DMS79 treated with DMSO at 0.1 percent for 48 hours (cell line): ENCODE results near the gene LMF1.
"Not testable (repeated sequence)": the region's sequence is repeated elsewhere in the genome, so short reads cannot be mapped to it uniquely, and the experiment has no call there.

Experiments used
- DNase-seq: peaks from one replicate; lab custom pipeline; 2025; lab: John Stamatoyannopoulos, UW

Gene LMF1

GRCh38 chr16:948767-949166, 22.0 kb downstream of the LMF1 start:
- not testable (repeated sequence) for DNase-seq

- DNase-seq: not testable (repeated sequence)
Observed at GRCh38 chr16:947922-948303, 22.9 kb downstream of the LMF1 start.

DNA sequence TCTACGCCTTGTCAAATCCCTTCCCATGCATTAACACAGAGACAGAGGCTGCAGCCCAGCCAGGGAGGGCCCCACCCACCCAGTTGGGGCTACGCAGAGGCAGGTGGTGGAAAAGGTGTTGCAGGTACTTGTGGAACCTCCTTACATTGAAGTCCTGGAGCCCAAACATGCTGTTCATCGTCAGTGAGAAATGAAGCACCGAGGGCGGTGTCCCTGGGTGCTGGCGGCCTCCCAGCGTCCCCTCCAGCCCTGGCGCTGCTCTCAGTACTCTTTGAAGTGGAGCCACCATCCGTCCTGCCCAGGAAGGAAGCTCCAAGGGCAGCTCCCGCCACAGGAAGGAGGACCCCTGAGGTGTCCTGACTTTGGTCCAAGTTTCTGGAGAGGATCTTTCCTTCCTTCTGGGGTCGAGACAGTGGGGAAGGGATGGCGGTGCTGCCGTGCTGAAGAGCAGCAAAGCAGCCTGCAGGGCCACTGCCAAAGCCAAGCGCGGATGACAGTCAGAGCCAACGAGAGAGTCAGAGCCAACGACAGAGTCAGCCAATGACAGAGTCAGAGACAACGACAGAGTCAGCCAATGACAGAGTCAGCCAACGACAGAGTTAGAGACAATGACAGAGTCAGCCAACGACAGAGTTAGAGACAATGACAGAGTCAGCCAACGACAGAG, 23.4 kb downstream of the LMF1 start:
- DNase-seq: peak; percentile 51

GRCh38 chr16:946048-946395, 24.8 kb downstream of the LMF1 start:
- no peak for DNase-seq

DNA sequence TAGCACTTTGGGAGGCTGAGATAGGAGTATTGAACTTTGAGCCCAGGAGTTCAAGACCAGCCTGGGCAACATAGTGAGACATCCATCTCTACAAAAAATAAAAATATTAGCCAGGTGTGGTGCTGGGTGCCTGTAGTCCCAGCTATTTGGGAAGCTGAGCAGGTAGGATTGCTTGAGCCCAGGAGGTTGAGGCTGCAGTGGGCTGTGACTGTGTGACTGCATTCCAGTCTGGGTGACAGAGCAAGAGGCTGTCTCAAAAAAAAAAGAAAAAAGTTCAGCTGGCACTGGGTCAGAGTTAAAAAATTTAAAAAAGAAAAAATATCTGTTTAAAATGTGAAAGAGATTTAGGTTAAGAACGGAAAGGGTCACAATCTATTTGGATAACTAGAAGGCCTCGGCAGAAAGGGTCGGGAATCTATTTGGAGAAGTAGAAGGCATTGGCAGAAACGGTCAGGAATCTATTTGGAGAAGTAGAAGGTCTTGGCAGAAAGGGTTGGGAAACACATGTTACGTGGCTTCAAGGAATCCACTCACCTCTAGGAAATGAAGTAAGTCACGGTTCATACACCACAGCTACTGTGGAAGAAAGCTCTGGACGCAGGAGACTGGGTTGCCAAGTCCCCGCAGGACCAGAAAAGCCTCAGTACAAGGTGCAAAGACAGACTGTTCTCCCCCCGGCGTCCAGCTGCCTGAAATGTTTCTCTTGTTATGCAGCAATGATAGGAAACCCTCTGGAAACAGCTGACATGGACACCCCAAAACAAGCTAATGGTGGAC, 25.3 kb downstream of the LMF1 start:
- DNase-seq: no peak

- no peak for DNase-seq
Observed at GRCh38 chr16:943971-944370, 26.8 kb downstream of the LMF1 start.

- no peak for DNase-seq
Observed at GRCh38 chr16:942436-943060, 28.2 kb downstream of the LMF1 start.

GRCh38 chr16:939941-940340, 30.8 kb downstream of the LMF1 start:
- DNase-seq: no peak

DNA sequence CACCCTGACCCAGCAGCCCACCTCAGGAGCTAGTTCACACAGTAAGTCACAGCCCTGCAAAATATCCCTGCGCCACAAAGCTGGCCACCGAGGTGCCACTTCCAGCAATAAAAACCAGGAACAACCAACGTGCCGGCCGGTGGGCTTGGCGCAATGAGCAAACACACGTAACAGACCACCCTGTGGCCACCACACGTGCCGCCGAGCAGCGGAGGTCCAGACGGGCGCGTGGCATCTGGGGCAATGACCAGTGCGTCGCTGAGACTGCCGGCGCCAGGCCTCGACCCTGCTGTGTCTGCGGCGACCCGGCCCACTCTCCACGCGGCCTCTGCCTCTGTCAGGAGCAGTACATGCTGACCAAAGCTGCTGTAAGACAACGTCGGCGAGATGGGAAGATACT, 31.5 kb downstream of the LMF1 start:
- no peak for DNase-seq

DNA sequence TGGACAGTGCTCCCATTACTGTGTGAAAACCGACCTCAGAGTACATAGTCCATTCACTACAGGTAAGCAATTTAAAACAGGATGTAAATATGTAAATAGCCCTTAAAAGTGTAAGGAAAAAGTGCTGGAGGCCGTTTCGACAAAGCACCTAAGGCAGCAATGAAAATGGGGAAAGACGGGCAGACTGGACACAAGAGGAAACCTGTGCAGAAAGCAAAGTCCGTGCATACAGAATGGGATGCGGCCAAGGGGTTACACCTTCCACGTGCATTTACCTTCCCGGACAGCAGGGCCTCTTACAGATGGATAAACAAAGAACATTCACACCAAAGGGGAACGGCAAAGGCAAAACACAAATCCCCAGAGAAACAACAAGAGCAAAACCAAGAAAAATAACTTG, 32.0 kb downstream of the LMF1 start:
- DNase-seq: no peak

DNA sequence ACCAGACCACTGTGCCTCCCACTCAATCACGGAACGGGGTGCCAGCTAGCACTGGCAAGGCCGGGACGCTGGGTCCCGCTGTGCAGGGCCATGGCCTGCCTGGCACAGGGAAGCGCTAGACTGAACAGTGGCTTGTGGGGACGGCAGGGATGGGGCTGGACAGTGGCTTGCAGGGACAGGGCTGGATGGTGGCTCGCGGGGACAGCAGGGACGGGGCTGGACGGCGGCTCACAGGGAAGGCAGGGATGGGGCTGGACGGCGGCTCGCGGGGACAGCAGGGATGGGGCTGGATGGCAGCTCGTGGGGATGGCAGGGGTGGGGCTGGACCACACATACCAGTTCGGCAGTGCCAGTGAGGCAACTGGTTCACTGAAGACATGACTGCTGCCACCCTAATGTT, 32.6 kb downstream of the LMF1 start:
- DNase-seq: no peak

- DNase-seq: no peak
Observed at GRCh38 chr16:937723-938122, 33.1 kb downstream of the LMF1 start.

- DNase-seq: no peak
Observed at GRCh38 chr16:937311-937710, 33.5 kb downstream of the LMF1 start.

- no peak for DNase-seq
Observed at GRCh38 chr16:935684-936083, 35.1 kb downstream of the LMF1 start.

DNA sequence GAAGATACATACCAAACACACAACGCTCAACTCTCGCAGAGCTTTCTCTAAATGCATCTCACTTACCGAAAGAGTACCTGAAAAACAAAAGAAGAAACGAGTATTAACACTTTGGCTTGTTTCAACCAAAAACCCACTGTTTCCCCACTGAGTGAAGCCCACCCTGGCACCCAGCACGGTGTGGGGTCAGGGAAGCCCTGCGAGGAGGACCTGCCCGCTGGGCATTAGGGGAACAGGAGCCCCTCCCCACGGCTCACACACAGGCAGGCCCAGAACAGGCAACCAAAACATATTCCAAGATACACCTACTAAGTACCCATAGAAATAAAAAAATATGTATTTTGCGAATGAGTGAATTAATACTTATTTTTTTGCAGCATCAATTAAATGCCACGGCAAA, 36.6 kb downstream of the LMF1 start:
- DNase-seq: no peak

- DNase-seq: no peak
Observed at GRCh38 chr16:933581-933980, 37.2 kb downstream of the LMF1 start.

DNA sequence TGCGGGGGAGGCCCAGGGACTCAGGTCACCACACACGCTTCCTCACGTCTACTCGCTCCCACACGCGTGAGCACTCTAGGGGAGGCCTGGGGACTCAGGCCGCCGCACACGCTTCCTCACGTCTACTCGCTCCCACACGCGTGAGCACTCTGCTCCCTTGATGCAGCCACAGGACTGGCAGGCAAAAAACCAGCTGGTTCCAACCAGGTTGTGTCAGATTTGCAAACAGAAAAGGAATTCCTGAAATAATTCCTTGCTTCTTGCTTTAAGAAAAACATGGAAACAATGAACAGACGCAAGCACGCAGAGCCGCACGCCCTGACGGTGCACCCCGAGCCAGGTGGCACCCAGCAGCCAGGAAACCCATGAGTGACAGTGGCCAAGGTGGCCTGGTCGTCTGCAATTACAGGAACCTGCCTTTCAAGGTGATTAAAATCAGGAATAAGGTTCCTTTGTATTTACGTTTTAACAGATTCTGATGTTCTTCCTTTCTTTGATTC, 37.9 kb downstream of the LMF1 start:
- DNase-seq: no peak

DNA sequence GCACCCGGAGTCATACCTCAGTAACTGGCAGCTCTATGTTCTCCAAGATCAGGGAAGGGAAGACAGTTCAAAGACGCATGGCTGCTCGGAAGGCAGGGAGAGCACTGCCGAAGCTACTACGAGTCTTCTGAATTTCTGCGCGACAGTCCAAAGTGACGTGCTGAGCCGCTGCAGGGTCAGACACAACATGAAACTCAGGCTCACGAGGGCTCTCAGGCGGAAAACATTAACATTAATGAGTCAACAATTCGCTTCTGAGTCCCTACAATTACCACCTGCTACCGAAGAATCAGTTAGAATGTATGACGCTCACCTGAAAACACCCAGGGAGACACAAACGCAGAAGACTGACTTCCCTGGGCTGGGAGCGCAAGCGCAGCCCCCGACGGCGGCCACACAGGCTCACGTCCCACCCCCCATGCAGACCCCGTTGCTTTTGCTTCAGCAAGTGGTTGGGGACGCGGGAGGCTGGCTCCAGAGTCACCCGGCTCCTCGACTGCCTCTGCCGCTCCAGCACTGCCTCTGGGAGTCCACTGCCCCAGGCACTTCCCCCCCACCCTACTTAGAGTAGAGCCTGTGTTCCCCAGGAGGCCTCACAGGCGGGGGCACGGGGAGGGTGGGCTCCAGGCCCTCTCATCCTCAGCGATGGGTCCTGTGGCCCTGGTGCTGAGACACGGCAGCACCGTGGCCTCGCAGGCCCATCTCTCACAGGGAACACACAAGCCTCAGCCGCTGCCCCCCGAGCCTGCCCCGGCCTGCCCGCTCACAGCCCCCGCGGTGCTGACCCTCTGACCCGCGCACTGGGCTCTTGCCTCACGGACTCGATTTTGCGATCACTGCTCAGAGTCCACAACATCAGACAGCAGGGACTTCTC, 38.9 kb downstream of the LMF1 start:
- no peak for DNase-seq

DNA sequence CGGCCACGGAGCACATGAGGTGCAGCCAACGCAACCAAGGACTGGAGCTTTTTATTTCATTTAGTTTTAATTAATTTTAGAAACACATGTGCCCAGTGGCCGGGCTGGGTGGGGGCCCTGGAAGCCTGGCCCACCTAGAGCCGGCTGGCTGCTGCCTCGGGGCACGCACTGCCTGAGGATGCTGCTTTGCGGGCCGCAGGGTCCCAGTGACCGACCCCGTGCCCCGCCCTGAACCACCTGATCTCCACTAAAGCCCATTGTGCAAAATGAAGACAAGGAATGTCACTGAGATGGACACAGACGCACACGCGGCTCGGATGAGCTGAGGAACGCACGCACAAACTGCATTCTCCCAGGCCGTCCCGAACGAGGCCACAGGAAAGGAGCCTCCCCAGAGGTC, 39.6 kb downstream of the LMF1 start:
- DNase-seq: no peak

DNA sequence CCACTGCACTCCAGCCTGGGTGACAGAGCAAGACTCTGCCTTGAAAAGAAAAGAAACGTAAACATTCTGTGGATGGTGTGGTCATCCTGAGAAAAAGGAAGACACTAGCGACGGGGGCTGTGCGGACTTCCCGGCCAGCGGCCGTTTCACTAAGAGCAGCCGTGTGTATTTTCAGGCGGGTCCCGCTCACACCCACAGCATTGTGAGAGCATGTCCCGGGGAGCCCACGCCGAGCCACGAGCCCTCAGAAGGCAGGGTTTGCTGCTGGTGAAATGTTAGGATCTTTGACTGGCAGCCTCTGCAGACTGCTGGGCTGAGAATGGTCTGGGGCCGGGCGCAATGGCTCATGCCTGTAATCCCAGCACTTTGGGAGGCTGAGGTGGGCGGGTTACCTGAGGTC, 40.3 kb downstream of the LMF1 start:
- no peak for DNase-seq

- no peak for DNase-seq
Observed at GRCh38 chr16:930076-930475, 40.7 kb downstream of the LMF1 start.
